ENCODE measurements around the gene NR3C2. TPM values are rescaled to one million over a fixed set of nuclear protein-coding genes. Genes with fewer than 3 reads are reported as not detected.

NR3C2 gene
- total RNA-seq, 1 experiment from 2014 or later, result 2.7 TPM

GRCh38 chr4:148437439-148437838 lies 4.8 kb downstream of the NR3C2 start (continued):
- TF ChIP-seq, protein P1, sequence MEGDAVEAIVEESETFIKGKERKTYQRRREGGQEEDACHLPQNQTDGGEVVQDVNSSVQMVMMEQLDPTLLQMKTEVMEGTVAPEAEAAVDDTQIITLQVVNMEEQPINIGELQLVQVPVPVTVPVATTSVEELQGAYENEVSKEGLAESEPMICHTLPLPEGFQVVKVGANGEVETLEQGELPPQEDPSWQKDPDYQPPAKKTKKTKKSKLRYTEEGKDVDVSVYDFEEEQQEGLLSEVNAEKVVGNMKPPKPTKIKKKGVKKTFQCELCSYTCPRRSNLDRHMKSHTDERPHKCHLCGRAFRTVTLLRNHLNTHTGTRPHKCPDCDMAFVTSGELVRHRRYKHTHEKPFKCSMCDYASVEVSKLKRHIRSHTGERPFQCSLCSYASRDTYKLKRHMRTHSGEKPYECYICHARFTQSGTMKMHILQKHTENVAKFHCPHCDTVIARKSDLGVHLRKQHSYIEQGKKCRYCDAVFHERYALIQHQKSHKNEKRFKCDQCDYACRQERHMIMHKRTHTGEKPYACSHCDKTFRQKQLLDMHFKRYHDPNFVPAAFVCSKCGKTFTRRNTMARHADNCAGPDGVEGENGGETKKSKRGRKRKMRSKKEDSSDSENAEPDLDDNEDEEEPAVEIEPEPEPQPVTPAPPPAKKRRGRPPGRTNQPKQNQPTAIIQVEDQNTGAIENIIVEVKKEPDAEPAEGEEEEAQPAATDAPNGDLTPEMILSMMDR (IDR thresholded peaks at IDR 0.05 in 2 of 3, conservative IDR thresholded peaks at IDR 0.05 in 1 of 3; ENCODE audit: borderline replicate concordance in 1 of 3, insufficient read depth in 1 of 3, low read depth in 2 of 3, low read length in 2 of 3), result no peak
- no peak for TF ChIP-seq POLR2A (IDR thresholded peaks at IDR 0.05; ENCODE audit: borderline replicate concordance, extremely low read depth, insufficient read depth, insufficient read length)

- H3K27me3 ChIP-seq (ENCODE audit: insufficient read depth, low read length), result no peaks in the 10 kb centered on the region
- H4K20me1 ChIP-seq (ENCODE audit: insufficient read depth), result no peaks in the 10 kb centered on the region
- no peak overlapping the region for H3K27ac ChIP-seq (ENCODE audit: low read depth, low read length)
- H3K4me2 ChIP-seq (ENCODE audit: low read length), result no peak overlapping the region
- BruUV-seq (replicated peaks), result no TSS peak
- TF ChIP-seq EZH2 (IDR thresholded peaks at IDR 0.05) (no peak), POLR2A (IDR thresholded peaks at IDR 0.05; ENCODE audit: borderline replicate concordance, extremely low read depth, insufficient read depth, insufficient read length) (no peak), TCF7L2 (IDR thresholded peaks at IDR 0.05; ENCODE audit: borderline replicate concordance, extremely low read depth, insufficient read depth, insufficient read length) (no peak), YY1 (IDR thresholded peaks at IDR 0.05; ENCODE audit: extremely low read depth, insufficient replicate concordance, low read depth, low read length) (no peak), ELF1 (IDR thresholded peaks at IDR 0.05; ENCODE audit: borderline replicate concordance, low read depth) (no peak), EGR1 (IDR thresholded peaks at IDR 0.05; ENCODE audit: low read depth) (no peak), EZH2phosphoT487 (IDR thresholded peaks at IDR 0.05; ENCODE audit: borderline replicate concordance) (no peak), FOSL1 (IDR thresholded peaks at IDR 0.05; ENCODE audit: low read depth) (no peak), JUND (IDR thresholded peaks at IDR 0.05) (no peak), ATF3 (IDR thresholded peaks at IDR 0.05) (no peak), CBX3 (IDR thresholded peaks at IDR 0.05; ENCODE audit: low read depth) (no peak), POLR2AphosphoS5 (IDR thresholded peaks at IDR 0.05; ENCODE audit: low read depth, low read length) (no peak), SP1 (IDR thresholded peaks at IDR 0.05; ENCODE audit: low read depth) (no peak), RAD21 (IDR thresholded peaks at IDR 0.05; ENCODE audit: low read depth) (no peak), CEBPB (IDR thresholded peaks at IDR 0.05; ENCODE audit: low read depth) (no peak), SIN3A (IDR thresholded peaks at IDR 0.05; ENCODE audit: low read depth) (no peak), ZNF274 (IDR thresholded peaks at IDR 0.05; ENCODE audit: low read depth, low read length) (no peak)
- TF ChIP-seq, protein P2, sequence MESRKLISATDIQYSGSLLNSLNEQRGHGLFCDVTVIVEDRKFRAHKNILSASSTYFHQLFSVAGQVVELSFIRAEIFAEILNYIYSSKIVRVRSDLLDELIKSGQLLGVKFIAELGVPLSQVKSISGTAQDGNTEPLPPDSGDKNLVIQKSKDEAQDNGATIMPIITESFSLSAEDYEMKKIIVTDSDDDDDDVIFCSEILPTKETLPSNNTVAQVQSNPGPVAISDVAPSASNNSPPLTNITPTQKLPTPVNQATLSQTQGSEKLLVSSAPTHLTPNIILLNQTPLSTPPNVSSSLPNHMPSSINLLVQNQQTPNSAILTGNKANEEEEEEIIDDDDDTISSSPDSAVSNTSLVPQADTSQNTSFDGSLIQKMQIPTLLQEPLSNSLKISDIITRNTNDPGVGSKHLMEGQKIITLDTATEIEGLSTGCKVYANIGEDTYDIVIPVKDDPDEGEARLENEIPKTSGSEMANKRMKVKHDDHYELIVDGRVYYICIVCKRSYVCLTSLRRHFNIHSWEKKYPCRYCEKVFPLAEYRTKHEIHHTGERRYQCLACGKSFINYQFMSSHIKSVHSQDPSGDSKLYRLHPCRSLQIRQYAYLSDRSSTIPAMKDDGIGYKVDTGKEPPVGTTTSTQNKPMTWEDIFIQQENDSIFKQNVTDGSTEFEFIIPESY (IDR thresholded peaks at IDR 0.05; ENCODE audit: extremely low read depth, insufficient replicate concordance, low read length), result no peak
- TF ChIP-seq, protein P1 (IDR thresholded peaks at IDR 0.05 in 2 of 3, conservative IDR thresholded peaks at IDR 0.05 in 1 of 3; ENCODE audit: borderline replicate concordance in 1 of 3, insufficient read depth in 1 of 3, low read depth in 2 of 3, low read length in 2 of 3), result no peak
- ATAC-seq (no peak), DNase-seq (ENCODE audit: low read depth, low spot score) (no peak)
- ChIA-PET CTCF (no interaction called here), RAD21 (ENCODE audit: low non-redundant PET in 1 of 2, low total read pairs in 2 of 2, uncharacterized antibody in 2 of 2, unreplicated experiment in 2 of 2) (no interaction called here), POLR2A (no interaction called here)
- H3K79me2 ChIP-seq (ENCODE audit: insufficient read depth, low read length), result no peaks in the 10 kb centered on the region
- peaks cover 0 to under 1% of the 10 kb centered on the region in 2 experiments; a peak in 2 of 4 replicates for H3K4me1 ChIP-seq (ENCODE audit: control insufficient read depth in 1 of 2, insufficient read depth in 2 of 2, low read length in 2 of 2)
- H3K4me3 ChIP-seq (replicated peaks in 1 of 2; ENCODE audit: low read depth in 1 of 2, low read length in 2 of 2), result no peak overlapping the region
- H3K9ac ChIP-seq (ENCODE audit: low read length), result no peak overlapping the region
- intact Hi-C loops (cut with micrococcal nuclease), result no loop called here
- H3K9me3 ChIP-seq (ENCODE audit: control insufficient read depth in 1 of 2, insufficient read depth in 1 of 2, low read depth in 1 of 2, low read length in 2 of 2), result no peaks in the 10 kb centered on the region
- H3K36me3 ChIP-seq (ENCODE audit: control insufficient read depth in 1 of 2, insufficient read depth in 2 of 2, low read length in 2 of 2), result no peaks in the 10 kb centered on the region
- H3K9me2 ChIP-seq (ENCODE audit: insufficient read depth), result no peaks in the 10 kb centered on the region
- no peak overlapping the region for H2AFZ ChIP-seq (ENCODE audit: low read depth, low read length, poor library complexity, severe bottlenecking)
Measured at GRCh38 chr4:148436512-148436911, 5.7 kb downstream of the NR3C2 start.
